OCI-LY1 (cell line): ENCODE data around the gene PASK.
A peak's percentile ranks its signal among the peaks of the same experiment; 100 is the strongest.

ENCODE experiments used
- H2AFZ ChIP-seq: fragments of 200-600 bp; sonication (generic), shearing (Covaris generic); 2 replicates; pipeline ENCODE4 v1.6.0; 2014; ENCODE audit warnings: antibody characterized with exemption, mild to moderate bottlenecking, low read length
- H3F3A ChIP-seq: fragments of 200-600 bp; sonication (generic), shearing (Covaris generic); 2 replicates; pipeline ENCODE4 v1.6.0; 2014; ENCODE audit warnings: mild to moderate bottlenecking, antibody characterized with exemption, low read length, moderate library complexity; ENCODE audit not compliant: insufficient read depth
- H3K27ac ChIP-seq: fragments of 200-600 bp; sonication (generic); 2 replicates; pipeline ENCODE4 v1.5.1; 2014; ENCODE audit warnings: low read length, mixed run types, mild to moderate bottlenecking, low read depth; ENCODE audit not compliant: poor library complexity, severe bottlenecking
- H3K27me3 ChIP-seq: fragments of 200-600 bp; sonication (generic); 2 replicates; pipeline ENCODE4 v1.6.0; 2014; ENCODE audit warnings: antibody characterized with exemption, mild to moderate bottlenecking, low read length, moderate library complexity; ENCODE audit not compliant: insufficient read depth
- H3K36me3 ChIP-seq: fragments of 200-600 bp; sonication (generic); 2 replicates; pipeline ENCODE4 v1.6.1; 2014; ENCODE audit warnings: mild to moderate bottlenecking, antibody characterized with exemption, low read length, moderate library complexity, mixed read lengths; ENCODE audit not compliant: insufficient read depth
- H3K4me1 ChIP-seq: fragments of 200-600 bp; sonication (generic); 2 replicates; pipeline ENCODE4 v1.5.1; 2014; ENCODE audit warnings: mild to moderate bottlenecking, low read length, moderate library complexity; ENCODE audit not compliant: insufficient read depth, severe bottlenecking
- H3K4me2 ChIP-seq: fragments of 200-600 bp; sonication (generic), shearing (Covaris generic); 2 replicates; pipeline ENCODE4 v1.6.1; 2014; ENCODE audit warnings: low read length
- H3K4me3 ChIP-seq: fragments of 200-600 bp; sonication (generic); 2 replicates; pipeline ENCODE4 v1.5.1; 2014; ENCODE audit warnings: low read length, low read depth, mild to moderate bottlenecking, mixed read lengths; ENCODE audit not compliant: poor library complexity, severe bottlenecking
- H3K79me2 ChIP-seq: fragments of 200-600 bp; shearing (Covaris generic); 2 replicates; pipeline ENCODE4 v1.6.1; 2016; ENCODE audit warnings: mixed run types, low read length, mixed read lengths; ENCODE audit not compliant: insufficient read depth
- H3K9ac ChIP-seq: fragments of 200-600 bp; sonication (generic), shearing (Covaris generic); 2 replicates; pipeline ENCODE4 v1.6.1; 2014; ENCODE audit warnings: mild to moderate bottlenecking, low read length, mixed read lengths
- H3K9me2 ChIP-seq: fragments of 200-600 bp; sonication (generic), shearing (Covaris generic); 2 replicates; pipeline ENCODE4 v1.6.1; 2014; ENCODE audit warnings: low read depth, mild to moderate bottlenecking, low read length, mixed read lengths
- H3K9me3 ChIP-seq: fragments of 200-600 bp; shearing (Covaris generic); 2 replicates; pipeline ENCODE4 v1.6.1; 2014; ENCODE audit warnings: low read length, mixed read lengths
- H4K20me1 ChIP-seq: fragments of 200-600 bp; sonication (generic), shearing (Covaris generic); 2 replicates; pipeline ENCODE4 v1.6.0; 2016; ENCODE audit warnings: mild to moderate bottlenecking, low read length; ENCODE audit not compliant: insufficient read depth
- CTCF ChIP-seq: fragments of 200-600 bp; sonication (generic), shearing (Covaris generic); IDR thresholded peaks from 2 replicates; pipeline ENCODE4 v1.5.1; 2017; ENCODE audit warnings: mild to moderate bottlenecking, antibody characterized with exemption, low read length, moderate library complexity, mixed read lengths
- EZH2 ChIP-seq: fragments of 200-600 bp; sonication (generic), shearing (Covaris generic); IDR thresholded peaks from 2 replicates; pipeline ENCODE4 v1.8.0; 2017; ENCODE audit warnings: borderline replicate concordance, mixed run types, mild to moderate bottlenecking, antibody characterized with exemption, low read length, moderate library complexity, mixed read lengths

The PASK gene

GRCh38 chr2:241130316-241130715, 19.0 kb downstream of the PASK start:
- no peaks in the 10 kb centered on the region for H4K20me1 ChIP-seq
- no peak overlapping the region for H3K27ac ChIP-seq
- H3K4me2 ChIP-seq: no peak overlapping the region
- H3K9me2 ChIP-seq: no peaks in the 10 kb centered on the region
- no peaks in the 10 kb centered on the region for H3K9me3 ChIP-seq
- H3K79me2 ChIP-seq: no peaks in the 10 kb centered on the region
- no peak overlapping the region for H3K4me3 ChIP-seq
- TF ChIP-seq EZH2 (no peak), CTCF (no peak)
- H3F3A ChIP-seq: no peaks in the 10 kb centered on the region
- peaks cover 22% of the 10 kb centered on the region for H3K4me1 ChIP-seq
- no peaks in the 10 kb centered on the region for H3K27me3 ChIP-seq
- H3K36me3 ChIP-seq: peaks cover 49% of the 10 kb centered on the region; the same call in 1 of the 2 replicates
- H2AFZ ChIP-seq: no peak overlapping the region
- H3K9ac ChIP-seq: no peak overlapping the region

GRCh38 chr2:241129086-241129871, 20.0 kb downstream of the PASK start:
- Histone ChIP-seq H4K20me1 (no peaks in the 10 kb centered on the region), H3K4me2 (no peak overlapping the region), H3K9me2 (no peaks in the 10 kb centered on the region), H3K9me3 (no peaks in the 10 kb centered on the region), H3K4me1 (peaks cover 22% of the 10 kb centered on the region), H3K9ac (no peak overlapping the region), H3F3A (no peaks in the 10 kb centered on the region), H2AFZ (no peak overlapping the region), H3K27me3 (no peaks in the 10 kb centered on the region), H3K4me3 (no peak overlapping the region), H3K79me2 (no peaks in the 10 kb centered on the region), H3K36me3 (peaks cover 43% of the 10 kb centered on the region; the same call in 1 of the 2 replicates), H3K27ac (peak overlapping the region; percentile 15)
- no peak for TF ChIP-seq EZH2
- TF ChIP-seq CTCF: no peak

GRCh38 chr2:241128266-241128665, 21.0 kb downstream of the PASK start:
- Histone ChIP-seq H3K9ac (no peak overlapping the region; the same call in 1 of the 2 replicates), H3K4me3 (no peak overlapping the region), H2AFZ (no peak overlapping the region), H3K9me2 (no peaks in the 10 kb centered on the region), H3F3A (no peaks in the 10 kb centered on the region), H3K4me1 (peaks cover 22% of the 10 kb centered on the region), H3K27ac (peak overlapping the region; percentile 81), H3K36me3 (peaks cover 45% of the 10 kb centered on the region; the same call in 1 of the 2 replicates), H4K20me1 (no peaks in the 10 kb centered on the region), H3K27me3 (no peaks in the 10 kb centered on the region), H3K79me2 (no peaks in the 10 kb centered on the region), H3K4me2 (no peak overlapping the region), H3K9me3 (no peaks in the 10 kb centered on the region)
- TF ChIP-seq EZH2: no peak
- TF ChIP-seq CTCF: no peak
